Measurements from ENCODE around the gene FBLN2.
"Not testable (repeated sequence)": the region's sequence is repeated elsewhere in the genome, so short reads cannot be mapped to it uniquely, and the experiment has no call there.

FBLN2 gene

GRCh38 chr3:13548696-13549622 is at the start of gene FBLN2:
Gene FBLN2 (plus strand): TSS chr3:13549125. CDS start chr3:13570356, 21,231 bp downstream.
- DNase-seq = peak; percentile 13

GRCh38 chr3:13499246-13499645 is 49.7 kb upstream of the FBLN2 start:
- DNase-seq = not testable (repeated sequence)

- DNase-seq = no peak
These were observed 48.6 kb upstream of the FBLN2 start for GRCh38 chr3:13500133-13500885.

- no peak for DNase-seq
These were observed 47.9 kb upstream of the FBLN2 start for GRCh38 chr3:13501056-13501455.

- DNase-seq = no peak
These were observed 47.4 kb upstream of the FBLN2 start for GRCh38 chr3:13501521-13501920.

GRCh38 chr3:13501958-13502790 is 46.8 kb upstream of the FBLN2 start:
- no peak for DNase-seq

GRCh38 chr3:13502791-13503060 is 46.2 kb upstream of the FBLN2 start:
- no peak for DNase-seq

- DNase-seq = no peak
These were observed 44.6 kb upstream of the FBLN2 start for GRCh38 chr3:13504161-13504831.

GRCh38 chr3:13505147-13506130 is 43.5 kb upstream of the FBLN2 start:
- DNase-seq = no peak

GRCh38 chr3:13506239-13506638 is 42.7 kb upstream of the FBLN2 start:
- DNase-seq = no peak

GRCh38 chr3:13506680-13507079 is 42.2 kb upstream of the FBLN2 start:
- no peak for DNase-seq

- DNase-seq = no peak
These were observed 41.7 kb upstream of the FBLN2 start for GRCh38 chr3:13507247-13507569.

- peak; percentile 10 for DNase-seq
These were observed 41.2 kb upstream of the FBLN2 start for GRCh38 chr3:13507570-13508339.

- DNase-seq = no peak
These were observed 40.4 kb upstream of the FBLN2 start for GRCh38 chr3:13508496-13508895.

GRCh38 chr3:13509059-13509815 is 39.7 kb upstream of the FBLN2 start:
- DNase-seq = no peak

- no peak for DNase-seq
These were observed 39.1 kb upstream of the FBLN2 start for GRCh38 chr3:13509816-13510192.

GRCh38 chr3:13512451-13512850 is 36.5 kb upstream of the FBLN2 start:
- DNase-seq = no peak

- no peak for DNase-seq
These were observed 35.6 kb upstream of the FBLN2 start for GRCh38 chr3:13513051-13513912.

GRCh38 chr3:13513913-13514517 is 34.9 kb upstream of the FBLN2 start:
- DNase-seq = no peak

All from NCI-H2029 (cell line).